ENCODE data around the gene SAFB. TPM values are rescaled to one million over a fixed set of nuclear protein-coding genes. Genes with fewer than 3 reads are reported as not detected.

SAFB gene
- total and polyA plus RNA-seq, 2 of the 13 experiments (the other 11 are each of a cell fraction or from before 2014, with no cell fraction given): 21.0 to 28.4 TPM

DNA sequence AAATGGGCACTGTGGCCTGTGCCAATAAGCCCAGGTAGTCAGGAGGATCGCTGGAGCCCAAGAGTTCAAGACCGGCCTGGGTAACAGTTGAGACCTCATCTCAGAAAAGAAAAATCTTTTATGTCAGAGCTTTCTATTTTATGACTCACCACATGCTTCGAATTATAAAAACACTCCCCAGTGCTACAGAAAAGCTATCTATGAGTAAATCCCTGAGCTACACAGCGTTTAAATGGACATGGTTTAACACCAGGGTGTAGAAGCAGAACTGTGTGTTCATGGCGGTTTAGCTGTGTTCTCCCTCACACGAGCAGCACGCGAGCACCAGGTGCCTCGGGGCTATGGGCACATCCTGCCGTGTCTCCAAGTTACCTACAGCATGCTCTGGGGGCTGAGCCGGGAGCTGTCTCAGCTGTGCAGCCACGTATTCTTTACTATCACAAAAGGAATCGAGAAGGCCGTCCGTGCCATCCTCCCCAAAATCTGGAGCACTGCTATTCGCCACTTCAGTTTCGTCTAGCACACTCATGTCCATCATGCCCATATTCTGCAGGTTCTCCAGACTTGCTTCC is 7.0 kb upstream of the SAFB start:
- Histone ChIP-seq H3K9me3 (ENCODE audit: low read length) (no peaks in the 10 kb centered on the region), H3K4me3 (replicated peaks in 1 of 3; ENCODE audit: insufficient read depth in 1 of 3, low read depth in 2 of 3, low read length in 3 of 3) (no peak overlapping the region), H3K9ac (ENCODE audit: insufficient read depth, low read depth, low read length) (no peak overlapping the region), H3K4me2 (ENCODE audit: low read depth, low read length) (no peak overlapping the region), H3K4me1 (ENCODE audit: insufficient read depth, low read length) (peaks cover 27% of the 10 kb centered on the region), H3K79me2 (ENCODE audit: insufficient read depth, low read length) (peaks cover 38% of the 10 kb centered on the region), H3K36me3 (replicated peaks in 1 of 2; ENCODE audit: control insufficient read depth in 1 of 2, insufficient read depth in 2 of 2, low read length in 2 of 2) (peaks cover 28 to 74% of the 10 kb centered on the region in 2 experiments), H3K27me3 (ENCODE audit: control insufficient read depth in 1 of 2, insufficient read depth in 2 of 2, low read length in 2 of 2) (no peaks in the 10 kb centered on the region), H3K27ac (ENCODE audit: extremely low read length, insufficient read depth, low read length) (no peak overlapping the region), H4K20me1 (ENCODE audit: insufficient read depth, low read length) (no peaks in the 10 kb centered on the region), H2AFZ (ENCODE audit: low read length) (no peak overlapping the region)
- CTCF ChIA-PET (ENCODE audit: low intra/inter-chr PET ratio, low total read pairs): no interaction called here
- no peak for DNase-seq (ENCODE audit: low spot score)
- POLR2A ChIA-PET: no interaction called here
- FAIRE-seq: no peak
- ATAC-seq: no peak
- 97% methylated on average over 17 of the region's 17 CpGs for WGBS (ENCODE audit: low lambda C conversion rate)
- TF ChIP-seq PCBP2 (optimal IDR thresholded peaks at IDR 0.05; ENCODE audit: low read depth, low read length, poor library complexity, severe bottlenecking): no peak
- no peak for TF ChIP-seq ZNF670 (CRISPR knock-in tag; IDR thresholded peaks at IDR 0.05; ENCODE audit: borderline replicate concordance)
- TF ChIP-seq, protein P1, sequence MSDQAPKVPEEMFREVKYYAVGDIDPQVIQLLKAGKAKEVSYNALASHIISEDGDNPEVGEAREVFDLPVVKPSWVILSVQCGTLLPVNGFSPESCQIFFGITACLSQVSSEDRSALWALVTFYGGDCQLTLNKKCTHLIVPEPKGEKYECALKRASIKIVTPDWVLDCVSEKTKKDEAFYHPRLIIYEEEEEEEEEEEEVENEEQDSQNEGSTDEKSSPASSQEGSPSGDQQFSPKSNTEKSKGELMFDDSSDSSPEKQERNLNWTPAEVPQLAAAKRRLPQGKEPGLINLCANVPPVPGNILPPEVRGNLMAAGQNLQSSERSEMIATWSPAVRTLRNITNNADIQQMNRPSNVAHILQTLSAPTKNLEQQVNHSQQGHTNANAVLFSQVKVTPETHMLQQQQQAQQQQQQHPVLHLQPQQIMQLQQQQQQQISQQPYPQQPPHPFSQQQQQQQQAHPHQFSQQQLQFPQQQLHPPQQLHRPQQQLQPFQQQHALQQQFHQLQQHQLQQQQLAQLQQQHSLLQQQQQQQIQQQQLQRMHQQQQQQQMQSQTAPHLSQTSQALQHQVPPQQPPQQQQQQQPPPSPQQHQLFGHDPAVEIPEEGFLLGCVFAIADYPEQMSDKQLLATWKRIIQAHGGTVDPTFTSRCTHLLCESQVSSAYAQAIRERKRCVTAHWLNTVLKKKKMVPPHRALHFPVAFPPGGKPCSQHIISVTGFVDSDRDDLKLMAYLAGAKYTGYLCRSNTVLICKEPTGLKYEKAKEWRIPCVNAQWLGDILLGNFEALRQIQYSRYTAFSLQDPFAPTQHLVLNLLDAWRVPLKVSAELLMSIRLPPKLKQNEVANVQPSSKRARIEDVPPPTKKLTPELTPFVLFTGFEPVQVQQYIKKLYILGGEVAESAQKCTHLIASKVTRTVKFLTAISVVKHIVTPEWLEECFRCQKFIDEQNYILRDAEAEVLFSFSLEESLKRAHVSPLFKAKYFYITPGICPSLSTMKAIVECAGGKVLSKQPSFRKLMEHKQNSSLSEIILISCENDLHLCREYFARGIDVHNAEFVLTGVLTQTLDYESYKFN (CRISPR knock-in tag; conservative IDR thresholded peaks at IDR 0.05): no peak
- TF ChIP-seq, protein P2, sequence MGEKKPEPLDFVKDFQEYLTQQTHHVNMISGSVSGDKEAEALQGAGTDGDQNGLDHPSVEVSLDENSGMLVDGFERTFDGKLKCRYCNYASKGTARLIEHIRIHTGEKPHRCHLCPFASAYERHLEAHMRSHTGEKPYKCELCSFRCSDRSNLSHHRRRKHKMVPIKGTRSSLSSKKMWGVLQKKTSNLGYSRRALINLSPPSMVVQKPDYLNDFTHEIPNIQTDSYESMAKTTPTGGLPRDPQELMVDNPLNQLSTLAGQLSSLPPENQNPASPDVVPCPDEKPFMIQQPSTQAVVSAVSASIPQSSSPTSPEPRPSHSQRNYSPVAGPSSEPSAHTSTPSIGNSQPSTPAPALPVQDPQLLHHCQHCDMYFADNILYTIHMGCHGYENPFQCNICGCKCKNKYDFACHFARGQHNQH (CRISPR knock-in tag; IDR thresholded peaks at IDR 0.05): no peak
- no peak for TF ChIP-seq NPAS2 (CRISPR knock-in tag; IDR thresholded peaks at IDR 0.05; ENCODE audit: borderline replicate concordance)
- no peak for TF ChIP-seq HNRNPUL1 (IDR thresholded peaks at IDR 0.05; ENCODE audit: low read depth, low read length)
- TF ChIP-seq, protein P3, sequence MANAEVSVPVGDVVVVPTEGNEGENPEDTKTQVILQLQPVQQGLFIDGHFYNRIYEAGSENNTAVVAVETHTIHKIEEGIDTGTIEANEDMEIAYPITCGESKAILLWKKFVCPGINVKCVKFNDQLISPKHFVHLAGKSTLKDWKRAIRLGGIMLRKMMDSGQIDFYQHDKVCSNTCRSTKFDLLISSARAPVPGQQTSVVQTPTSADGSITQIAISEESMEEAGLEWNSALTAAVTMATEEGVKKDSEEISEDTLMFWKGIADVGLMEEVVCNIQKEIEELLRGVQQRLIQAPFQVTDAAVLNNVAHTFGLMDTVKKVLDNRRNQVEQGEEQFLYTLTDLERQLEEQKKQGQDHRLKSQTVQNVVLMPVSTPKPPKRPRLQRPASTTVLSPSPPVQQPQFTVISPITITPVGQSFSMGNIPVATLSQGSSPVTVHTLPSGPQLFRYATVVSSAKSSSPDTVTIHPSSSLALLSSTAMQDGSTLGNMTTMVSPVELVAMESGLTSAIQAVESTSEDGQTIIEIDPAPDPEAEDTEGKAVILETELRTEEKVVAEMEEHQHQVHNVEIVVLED (CRISPR knock-in tag; IDR thresholded peaks at IDR 0.05; ENCODE audit: borderline replicate concordance): no peak
- no peak for TF ChIP-seq SKI (IDR thresholded peaks at IDR 0.05; ENCODE audit: partially characterized antibody)
- TF ChIP-seq KDM1A (CRISPR knock-in tag; IDR thresholded peaks at IDR 0.05): no peak
- TF ChIP-seq, protein P4, sequence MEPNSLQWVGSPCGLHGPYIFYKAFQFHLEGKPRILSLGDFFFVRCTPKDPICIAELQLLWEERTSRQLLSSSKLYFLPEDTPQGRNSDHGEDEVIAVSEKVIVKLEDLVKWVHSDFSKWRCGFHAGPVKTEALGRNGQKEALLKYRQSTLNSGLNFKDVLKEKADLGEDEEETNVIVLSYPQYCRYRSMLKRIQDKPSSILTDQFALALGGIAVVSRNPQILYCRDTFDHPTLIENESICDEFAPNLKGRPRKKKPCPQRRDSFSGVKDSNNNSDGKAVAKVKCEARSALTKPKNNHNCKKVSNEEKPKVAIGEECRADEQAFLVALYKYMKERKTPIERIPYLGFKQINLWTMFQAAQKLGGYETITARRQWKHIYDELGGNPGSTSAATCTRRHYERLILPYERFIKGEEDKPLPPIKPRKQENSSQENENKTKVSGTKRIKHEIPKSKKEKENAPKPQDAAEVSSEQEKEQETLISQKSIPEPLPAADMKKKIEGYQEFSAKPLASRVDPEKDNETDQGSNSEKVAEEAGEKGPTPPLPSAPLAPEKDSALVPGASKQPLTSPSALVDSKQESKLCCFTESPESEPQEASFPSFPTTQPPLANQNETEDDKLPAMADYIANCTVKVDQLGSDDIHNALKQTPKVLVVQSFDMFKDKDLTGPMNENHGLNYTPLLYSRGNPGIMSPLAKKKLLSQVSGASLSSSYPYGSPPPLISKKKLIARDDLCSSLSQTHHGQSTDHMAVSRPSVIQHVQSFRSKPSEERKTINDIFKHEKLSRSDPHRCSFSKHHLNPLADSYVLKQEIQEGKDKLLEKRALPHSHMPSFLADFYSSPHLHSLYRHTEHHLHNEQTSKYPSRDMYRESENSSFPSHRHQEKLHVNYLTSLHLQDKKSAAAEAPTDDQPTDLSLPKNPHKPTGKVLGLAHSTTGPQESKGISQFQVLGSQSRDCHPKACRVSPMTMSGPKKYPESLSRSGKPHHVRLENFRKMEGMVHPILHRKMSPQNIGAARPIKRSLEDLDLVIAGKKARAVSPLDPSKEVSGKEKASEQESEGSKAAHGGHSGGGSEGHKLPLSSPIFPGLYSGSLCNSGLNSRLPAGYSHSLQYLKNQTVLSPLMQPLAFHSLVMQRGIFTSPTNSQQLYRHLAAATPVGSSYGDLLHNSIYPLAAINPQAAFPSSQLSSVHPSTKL (CRISPR knock-in tag; IDR thresholded peaks at IDR 0.05): no peak
- TF ChIP-seq, protein P5, sequence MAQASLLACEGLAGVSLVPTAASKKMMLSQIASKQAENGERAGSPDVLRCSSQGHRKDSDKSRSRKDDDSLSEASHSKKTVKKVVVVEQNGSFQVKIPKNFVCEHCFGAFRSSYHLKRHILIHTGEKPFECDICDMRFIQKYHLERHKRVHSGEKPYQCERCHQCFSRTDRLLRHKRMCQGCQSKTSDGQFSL (CRISPR knock-in tag; IDR thresholded peaks at IDR 0.05): no peak
- TF ChIP-seq ZNF879 (CRISPR knock-in tag; IDR thresholded peaks at IDR 0.05): no peak
- BruUV-seq (replicated peaks): no TSS peak
- in situ Hi-C loops (cut with HindIII; ENCODE audit: extremely low pct_ligation_motif_present, low pct_unique_long_range_greater_than_20kb): no loop called here
- intact Hi-C loops (cut with micrococcal nuclease; ENCODE audit: unreplicated experiment): no loop called here
